RWPE2 (cell line): ENCODE measurements around the gene AMER2.
"Not testable (repeated sequence)": the region's sequence is repeated elsewhere in the genome, so short reads cannot be mapped to it uniquely, and the experiment has no call there.

Source experiments
- ATAC-seq: fragments of 200-7000 bp; cut with Tn5 transposase; 3 replicates; pipeline ENCODE4 v1.9.1; 2021; ENCODE audit warnings: low read depth
- DNase-seq: peaks from one replicate; pipeline ENCODE4 v3.0.0-alpha.2; 2020; ENCODE audit warnings: low spot score
- H3K27ac ChIP-seq: fragments of 450-650 bp; 2 replicates; pipeline ENCODE4 v1.5.1; 2017; ENCODE audit warnings: mild to moderate bottlenecking; ENCODE audit not compliant: poor library complexity, severe bottlenecking
- H3K27me3 ChIP-seq: fragments of 250-450 bp; sonication (Bioruptor Pico); 2 replicates; pipeline ENCODE4 v1.5.1; 2021; ENCODE audit warnings: mild to moderate bottlenecking, moderate library complexity; ENCODE audit not compliant: insufficient read depth, poor library complexity, severe bottlenecking
- H3K36me3 ChIP-seq: fragments of 250-450 bp; sonication (Bioruptor Pico); 2 replicates; pipeline ENCODE4 v1.5.1; 2020; ENCODE audit warnings: low read depth, mild to moderate bottlenecking, moderate library complexity
- H3K4me1 ChIP-seq: fragments of 250-450 bp; sonication (Bioruptor Pico); 2 replicates; pipeline ENCODE4 v1.5.1; 2021; ENCODE audit warnings: mild to moderate bottlenecking, moderate library complexity; ENCODE audit not compliant: insufficient read depth, poor library complexity, severe bottlenecking
- H3K4me3 ChIP-seq: fragments of 250-450 bp; sonication (Bioruptor Pico); 2 replicates; pipeline ENCODE4 v1.5.1; 2021; ENCODE audit warnings: mild to moderate bottlenecking, moderate library complexity; ENCODE audit not compliant: severe bottlenecking
- H3K9me3 ChIP-seq: fragments of 250-450 bp; sonication (Bioruptor Pico); 2 replicates; pipeline ENCODE4 v1.5.1; 2021; ENCODE audit warnings: mild to moderate bottlenecking, moderate library complexity; ENCODE audit not compliant: severe bottlenecking
- TF ChIP-seq, protein P1 (sequence below): fragments of 450-650 bp; IDR thresholded peaks from one replicate; pipeline ENCODE4 v1.5.1; 2017; ENCODE audit warnings: mild to moderate bottlenecking, moderate library complexity; ENCODE audit not compliant: poor library complexity, severe bottlenecking

The AMER2 gene

DNA sequence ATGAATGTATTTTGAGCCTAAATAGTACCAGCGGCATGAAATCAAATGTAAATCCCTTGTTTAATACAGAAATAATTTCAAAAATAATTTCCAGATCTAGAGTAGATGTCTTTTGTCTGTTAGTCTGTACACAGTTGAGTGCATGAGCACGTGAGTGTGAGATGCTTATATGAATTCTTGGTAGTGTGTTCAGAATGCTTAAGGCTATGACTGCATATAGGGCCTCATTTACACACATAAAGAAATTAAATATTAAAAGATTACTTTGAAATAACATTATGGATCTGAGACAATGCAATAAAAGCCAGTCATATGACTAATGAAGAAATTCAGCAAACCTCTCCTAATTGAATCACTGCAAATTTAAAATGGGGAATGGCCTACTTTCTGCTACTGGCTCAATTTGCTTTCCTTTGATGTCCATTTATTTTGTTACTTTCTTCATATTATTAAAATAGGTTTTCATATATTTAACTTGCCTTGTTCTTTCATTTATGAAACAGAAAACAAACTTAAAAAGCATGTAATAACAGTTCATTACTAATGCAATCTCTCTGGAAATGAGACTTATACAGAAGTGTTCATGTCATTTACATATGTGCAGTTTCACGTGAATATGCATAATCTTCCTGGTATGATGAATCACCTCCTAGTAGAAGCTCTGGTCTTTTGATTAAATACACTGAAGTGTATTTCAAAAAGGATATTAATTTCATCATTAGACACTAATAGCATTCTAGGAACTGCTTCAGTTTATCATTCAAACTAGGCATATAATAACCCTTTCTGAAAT, 4.5 kb downstream of the AMER2 start:
- no peaks in the 10 kb centered on the region for H3K4me1 ChIP-seq
- no peaks in the 10 kb centered on the region for H3K36me3 ChIP-seq
- TF ChIP-seq, protein P1, sequence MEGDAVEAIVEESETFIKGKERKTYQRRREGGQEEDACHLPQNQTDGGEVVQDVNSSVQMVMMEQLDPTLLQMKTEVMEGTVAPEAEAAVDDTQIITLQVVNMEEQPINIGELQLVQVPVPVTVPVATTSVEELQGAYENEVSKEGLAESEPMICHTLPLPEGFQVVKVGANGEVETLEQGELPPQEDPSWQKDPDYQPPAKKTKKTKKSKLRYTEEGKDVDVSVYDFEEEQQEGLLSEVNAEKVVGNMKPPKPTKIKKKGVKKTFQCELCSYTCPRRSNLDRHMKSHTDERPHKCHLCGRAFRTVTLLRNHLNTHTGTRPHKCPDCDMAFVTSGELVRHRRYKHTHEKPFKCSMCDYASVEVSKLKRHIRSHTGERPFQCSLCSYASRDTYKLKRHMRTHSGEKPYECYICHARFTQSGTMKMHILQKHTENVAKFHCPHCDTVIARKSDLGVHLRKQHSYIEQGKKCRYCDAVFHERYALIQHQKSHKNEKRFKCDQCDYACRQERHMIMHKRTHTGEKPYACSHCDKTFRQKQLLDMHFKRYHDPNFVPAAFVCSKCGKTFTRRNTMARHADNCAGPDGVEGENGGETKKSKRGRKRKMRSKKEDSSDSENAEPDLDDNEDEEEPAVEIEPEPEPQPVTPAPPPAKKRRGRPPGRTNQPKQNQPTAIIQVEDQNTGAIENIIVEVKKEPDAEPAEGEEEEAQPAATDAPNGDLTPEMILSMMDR, result no peak
- H3K4me3 ChIP-seq, result no peak overlapping the region
- ATAC-seq (no peak), DNase-seq (no peak)
- no peaks in the 10 kb centered on the region for H3K9me3 ChIP-seq
- H3K27ac ChIP-seq, result no peak overlapping the region
- H3K27me3 ChIP-seq, result peaks cover 71% of the 10 kb centered on the region

- TF ChIP-seq, protein P1, result no peak
- Histone ChIP-seq H3K36me3 (no peaks in the 10 kb centered on the region), H3K27ac (no peak overlapping the region), H3K9me3 (no peaks in the 10 kb centered on the region), H3K4me3 (no peak overlapping the region), H3K4me1 (no peaks in the 10 kb centered on the region), H3K27me3 (peaks cover 59% of the 10 kb centered on the region)
- ATAC-seq (no peak), DNase-seq (no peak)
Observed at GRCh38 chr13:25166306-25166705, 5.8 kb downstream of the AMER2 start.

DNA sequence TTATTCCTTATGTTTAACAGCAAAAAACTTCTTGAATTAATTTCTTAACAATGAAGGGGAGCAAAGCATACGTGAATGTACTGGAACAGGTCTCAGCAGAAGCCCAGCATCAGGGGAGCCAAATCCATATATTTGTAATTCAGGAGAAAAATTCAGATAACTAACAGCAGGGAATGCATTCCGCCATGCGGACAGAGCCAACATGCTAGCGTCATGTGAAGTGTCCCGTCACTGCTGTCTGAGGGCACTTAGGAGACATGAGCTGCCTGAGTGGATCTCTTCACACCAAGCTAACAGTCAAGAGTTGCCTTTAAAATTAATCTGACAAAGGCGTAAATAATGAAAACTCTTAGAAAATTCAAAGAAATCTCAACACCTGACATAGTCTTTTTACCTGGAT, 6.4 kb downstream of the AMER2 start:
- Histone ChIP-seq H3K4me1 (no peaks in the 10 kb centered on the region), H3K27ac (no peak overlapping the region), H3K36me3 (no peaks in the 10 kb centered on the region), H3K9me3 (no peaks in the 10 kb centered on the region), H3K27me3 (peaks cover 53% of the 10 kb centered on the region), H3K4me3 (no peak overlapping the region)
- ATAC-seq, result no peak
- TF ChIP-seq, protein P1, result no peak
- DNase-seq, result no peak

- not testable (repeated sequence) for H3K4me3 ChIP-seq, DNase-seq, H3K36me3 ChIP-seq, ATAC-seq, H3K27ac ChIP-seq, H3K9me3 ChIP-seq, H3K4me1 ChIP-seq
- H3K27me3 ChIP-seq, result peaks cover 48% of the 10 kb centered on the region
Observed at GRCh38 chr13:25165163-25165562, 6.9 kb downstream of the AMER2 start.

DNA sequence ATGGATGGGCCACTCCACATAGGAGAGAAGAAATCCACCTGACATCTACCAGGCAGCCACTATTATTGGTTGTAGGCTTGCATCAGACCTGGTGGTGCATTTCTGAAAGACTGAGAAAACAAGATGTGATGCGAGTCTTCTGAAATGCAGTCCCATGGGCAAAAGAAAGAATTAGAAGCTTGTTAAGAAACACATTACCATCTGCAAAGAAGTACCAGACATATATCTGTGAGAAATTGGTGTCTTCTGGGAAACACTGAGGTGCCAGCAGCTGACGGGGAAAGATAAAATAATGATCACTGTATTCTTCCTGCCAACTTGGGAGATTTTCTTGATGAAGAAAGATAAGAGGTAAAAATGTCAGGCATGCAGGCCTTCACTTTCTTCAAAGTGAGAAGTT, 14.4 kb downstream of the AMER2 start:
- no peak for ATAC-seq
- TF ChIP-seq, protein P1, result no peak

More for the DNA sequence above, 14.4 kb downstream of the AMER2 start:
- Histone ChIP-seq H3K27me3 (peaks cover 2% of the 10 kb centered on the region), H3K36me3 (no peaks in the 10 kb centered on the region), H3K27ac (no peak overlapping the region), H3K4me3 (no peak overlapping the region), H3K9me3 (no peaks in the 10 kb centered on the region), H3K4me1 (no peaks in the 10 kb centered on the region)
- DNase-seq, result no peak
